HG03103 (cell line): Measurements from ENCODE around the gene CXorf66.
"Not testable (repeated sequence)": the region's sequence is repeated elsewhere in the genome, so short reads cannot be mapped to it uniquely, and the experiment has no call there.

ENCODE experiments used
- ATAC-seq: cut with Tn5 transposase; IDR thresholded peaks from one replicate; pipeline ENCODE4 v1.9.1; 2021; ENCODE audit warnings: low read depth; ENCODE audit not compliant: unreplicated experiment

Gene CXorf66

GRCh38 chrX:139965421-139965820, at the start of gene CXorf66:
Gene CXorf66, minus strand, starts transcription at chrX:139965521. Its CDS starts 25 bp downstream, at chrX:139965496.
- ATAC-seq = no peak

- no peak for ATAC-seq
Measured at GRCh38 chrX:139982856-139983255, 17.5 kb upstream of the CXorf66 start.

GRCh38 chrX:139974471-139974870, 9.2 kb upstream of the CXorf66 start:
- no peak for ATAC-seq

- no peak for ATAC-seq
Measured at GRCh38 chrX:139972629-139973624, 7.6 kb upstream of the CXorf66 start.

- ATAC-seq = no peak
Measured at GRCh38 chrX:139972113-139972512, 6.8 kb upstream of the CXorf66 start.

- ATAC-seq = no peak
Measured at GRCh38 chrX:139971394-139971749, 6.1 kb upstream of the CXorf66 start.

- ATAC-seq = no peak
Measured at GRCh38 chrX:139969286-139969685, 4.0 kb upstream of the CXorf66 start.

GRCh38 chrX:139967750-139968149, 2.4 kb upstream of the CXorf66 start:
- ATAC-seq = no peak

GRCh38 chrX:139967300-139967699, 2.0 kb upstream of the CXorf66 start:
- ATAC-seq = no peak

- not testable (repeated sequence) for ATAC-seq
Measured at GRCh38 chrX:139966159-139966558, 838 bp upstream of the CXorf66 start.

GRCh38 chrX:139961091-139961490, 4.2 kb downstream of the CXorf66 start:
- ATAC-seq = not testable (repeated sequence)

- no peak for ATAC-seq
Measured at GRCh38 chrX:139949703-139950102, 15.6 kb downstream of the CXorf66 start.

- no peak for ATAC-seq
Measured at GRCh38 chrX:139945075-139945474, 20.2 kb downstream of the CXorf66 start.

- no peak for ATAC-seq
Measured at GRCh38 chrX:139936259-139936658, 29.1 kb downstream of the CXorf66 start.

GRCh38 chrX:139933904-139934303, 31.4 kb downstream of the CXorf66 start:
- ATAC-seq = no peak

GRCh38 chrX:139932901-139933796, 32.2 kb downstream of the CXorf66 start, which contains the start of gene ATP11C:
Gene ATP11C, minus strand, starts transcription at chrX:139933053. Its CDS starts 1,011 bp downstream, at chrX:139932042.
- peak; percentile 68 for ATAC-seq

- peak; percentile 26 for ATAC-seq
Measured at GRCh38 chrX:139932073-139932900, 33.0 kb downstream of the CXorf66 start.

- no peak for ATAC-seq
Measured at GRCh38 chrX:139931646-139932072, 33.7 kb downstream of the CXorf66 start.

- ATAC-seq = no peak
Measured at GRCh38 chrX:139930916-139931645, 34.2 kb downstream of the CXorf66 start.
